ENCODE results near the gene SMAP1. TPM values are rescaled to one million over a fixed set of nuclear protein-coding genes. Genes with fewer than 3 reads are reported as not detected.
"Not testable (repeated sequence)": the region's sequence is repeated elsewhere in the genome, so short reads cannot be mapped to it uniquely, and the experiment has no call there.

Gene SMAP1
- total RNA-seq, 4 donors from 2014 or later = 24.1 to 35.5 (median 30.9) TPM

GRCh38 chr6:70739534-70739933 lies 71.9 kb downstream of the SMAP1 start:
- no peak for ATAC-seq
- WGBS, 2 donors (ENCODE audit: low coverage in 1 of 2) = 96 to 100% methylated on average over 2 of the region's 2 CpGs
- Histone ChIP-seq H3K9me3 (no peaks in the 10 kb centered on the region), H3K27me3 (no peaks in the 10 kb centered on the region), H3K4me1 (peaks cover 0 to 5% (median 0%) of the 10 kb centered on the region in 3 donors), H3K4me3 (no peak overlapping the region), H3K36me3 (peaks cover 0 to 24% of the 10 kb centered on the region in 2 donors), H3K27ac (no peak overlapping the region)
- TF ChIP-seq EP300 (IDR thresholded peaks at IDR 0.05) = no peak
- TF ChIP-seq, protein P1, sequence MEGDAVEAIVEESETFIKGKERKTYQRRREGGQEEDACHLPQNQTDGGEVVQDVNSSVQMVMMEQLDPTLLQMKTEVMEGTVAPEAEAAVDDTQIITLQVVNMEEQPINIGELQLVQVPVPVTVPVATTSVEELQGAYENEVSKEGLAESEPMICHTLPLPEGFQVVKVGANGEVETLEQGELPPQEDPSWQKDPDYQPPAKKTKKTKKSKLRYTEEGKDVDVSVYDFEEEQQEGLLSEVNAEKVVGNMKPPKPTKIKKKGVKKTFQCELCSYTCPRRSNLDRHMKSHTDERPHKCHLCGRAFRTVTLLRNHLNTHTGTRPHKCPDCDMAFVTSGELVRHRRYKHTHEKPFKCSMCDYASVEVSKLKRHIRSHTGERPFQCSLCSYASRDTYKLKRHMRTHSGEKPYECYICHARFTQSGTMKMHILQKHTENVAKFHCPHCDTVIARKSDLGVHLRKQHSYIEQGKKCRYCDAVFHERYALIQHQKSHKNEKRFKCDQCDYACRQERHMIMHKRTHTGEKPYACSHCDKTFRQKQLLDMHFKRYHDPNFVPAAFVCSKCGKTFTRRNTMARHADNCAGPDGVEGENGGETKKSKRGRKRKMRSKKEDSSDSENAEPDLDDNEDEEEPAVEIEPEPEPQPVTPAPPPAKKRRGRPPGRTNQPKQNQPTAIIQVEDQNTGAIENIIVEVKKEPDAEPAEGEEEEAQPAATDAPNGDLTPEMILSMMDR (IDR thresholded peaks at IDR 0.05) = no peak
- TF ChIP-seq POLR2A (IDR thresholded peaks at IDR 0.05) = no peak
- TF ChIP-seq POLR2AphosphoS5 (IDR thresholded peaks at IDR 0.05) = no peak

DNA sequence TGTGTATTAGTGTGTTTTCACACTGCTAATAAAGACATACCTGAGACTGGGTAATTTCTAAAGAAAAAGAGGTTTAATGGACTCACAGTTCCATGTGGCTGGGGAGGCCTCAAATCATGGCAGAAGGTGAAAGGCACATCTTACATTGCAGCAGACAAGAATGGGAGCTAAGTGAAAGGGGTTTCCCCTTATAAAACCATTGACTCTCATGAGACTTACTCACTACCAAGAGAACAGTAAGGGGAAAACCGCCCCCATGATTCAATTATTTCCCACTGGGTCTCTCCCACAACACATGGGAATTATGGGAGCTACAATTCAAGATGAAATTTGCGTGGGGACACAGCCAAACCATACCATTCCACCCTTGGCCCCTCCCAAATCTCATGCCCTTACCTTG lies 73.1 kb downstream of the SMAP1 start:
- not testable (repeated sequence) for H3K4me1 ChIP-seq, H3K27ac ChIP-seq, H3K4me3 ChIP-seq, ATAC-seq, H3K27me3 ChIP-seq, H3K9me3 ChIP-seq
- H3K36me3 ChIP-seq = peaks cover 0 to 22% of the 10 kb centered on the region in 2 donors
- 80 to 94% methylated on average over 2 of the region's 2 CpGs for WGBS, 2 donors (ENCODE audit: low coverage in 1 of 2)

DNA sequence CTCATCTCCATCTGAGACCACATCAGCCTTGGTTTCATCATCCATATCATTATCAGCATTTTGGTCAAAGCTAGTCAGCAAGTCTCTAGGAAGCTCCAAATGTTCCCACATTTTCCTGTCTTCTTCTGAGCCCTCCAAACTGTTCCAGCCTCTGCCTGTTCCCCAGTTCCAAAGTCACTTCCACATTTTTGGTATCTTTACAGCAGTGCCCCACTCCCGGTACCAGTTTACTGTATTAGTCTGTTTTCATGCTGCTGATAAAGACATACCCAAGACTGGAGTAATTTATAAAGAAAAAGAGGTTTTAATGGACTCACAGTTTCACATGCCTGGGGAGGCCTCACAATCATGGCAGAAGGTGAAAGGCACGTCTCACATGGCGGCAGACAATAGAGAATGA lies 74.8 kb downstream of the SMAP1 start:
- not testable (repeated sequence) for ATAC-seq, H3K4me1 ChIP-seq, H3K9me3 ChIP-seq, H3K4me3 ChIP-seq, H3K27ac ChIP-seq, H3K27me3 ChIP-seq
- WGBS, 2 donors (ENCODE audit: low coverage in 1 of 2) = 90 to 100% methylated on average over 1 to 3 of the region's 3 CpGs
- peaks cover 0 to 22% of the 10 kb centered on the region in 2 donors for H3K36me3 ChIP-seq

GRCh38 chr6:70753870-70754380 lies 86.2 kb downstream of the SMAP1 start:
- TF ChIP-seq POLR2A (IDR thresholded peaks at IDR 0.05) = no peak
- no peak for TF ChIP-seq EP300 (IDR thresholded peaks at IDR 0.05)
- H3K4me3 ChIP-seq = no peak overlapping the region
- no peaks in the 10 kb centered on the region for H3K27me3 ChIP-seq
- no peak for ATAC-seq
- H3K27ac ChIP-seq = no peak overlapping the region
- H3K4me1 ChIP-seq = no peaks in the 10 kb centered on the region
- no peaks in the 10 kb centered on the region for H3K9me3 ChIP-seq
- peaks cover 0 to 5% of the 10 kb centered on the region in 2 donors for H3K36me3 ChIP-seq
- WGBS, 2 donors (ENCODE audit: low coverage in 1 of 2) = 78 to 87% methylated on average over 1 of the region's 1 CpG

GRCh38 chr6:70758883-70759282 lies 91.2 kb downstream of the SMAP1 start:
- H3K4me1 ChIP-seq = no peaks in the 10 kb centered on the region
- TF ChIP-seq POLR2AphosphoS5 (IDR thresholded peaks at IDR 0.05) (no peak), EP300 (IDR thresholded peaks at IDR 0.05) (no peak), POLR2A (IDR thresholded peaks at IDR 0.05) (no peak)
- TF ChIP-seq, protein P1 (IDR thresholded peaks at IDR 0.05) = no peak
- 29 to 100% methylated on average over 1 of the region's 1 CpG for WGBS, 2 donors (ENCODE audit: low coverage in 1 of 2)
- no peak overlapping the region for H3K4me3 ChIP-seq
- H3K9me3 ChIP-seq = no peaks in the 10 kb centered on the region
- H3K27ac ChIP-seq = no peak overlapping the region
- no peak for ATAC-seq
- no peaks in the 10 kb centered on the region for H3K27me3 ChIP-seq
- peaks cover 0 to 5% of the 10 kb centered on the region in 2 donors for H3K36me3 ChIP-seq

DNA sequence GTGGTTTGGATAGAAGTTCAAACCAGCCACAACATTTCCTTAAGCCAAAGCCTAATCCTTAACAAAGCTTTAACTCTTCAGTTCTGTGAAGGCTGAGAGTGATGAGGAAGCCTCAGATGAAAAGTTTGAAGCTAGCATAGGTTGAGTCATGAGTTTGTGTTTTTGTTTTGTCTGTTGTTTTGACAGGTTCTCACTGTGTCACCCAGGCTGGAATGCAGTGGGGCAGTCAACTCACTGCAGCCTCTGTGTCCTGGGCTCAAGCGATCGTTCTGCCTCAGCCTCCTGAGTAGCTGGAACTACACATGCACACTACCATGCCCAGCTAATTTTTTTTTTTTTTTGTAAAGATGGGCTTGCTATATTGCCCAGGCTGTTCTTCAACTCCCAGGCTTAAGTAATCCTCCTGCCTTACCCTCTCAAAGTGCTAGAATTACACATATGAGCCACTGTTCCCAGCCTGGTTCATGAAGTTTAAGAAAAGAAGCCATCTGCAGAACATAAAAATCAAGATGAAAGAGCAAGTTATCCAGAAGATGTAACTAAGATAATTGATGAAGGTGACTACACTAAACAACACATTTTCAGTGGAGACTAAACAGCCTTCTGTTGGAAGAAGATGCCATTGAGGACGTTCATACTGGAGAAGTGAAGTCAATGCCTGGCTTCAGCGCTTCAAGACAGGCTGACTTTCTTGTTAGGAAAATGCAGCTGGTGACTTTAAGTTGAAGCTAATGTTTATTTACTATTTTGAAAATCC lies 96.2 kb downstream of the SMAP1 start:
- no peaks in the 10 kb centered on the region for H3K9me3 ChIP-seq
- no peak for ATAC-seq
- 67 to 76% methylated on average over 2 to 4 of the region's 4 CpGs for WGBS, 2 donors (ENCODE audit: low coverage in 1 of 2)
- no peaks in the 10 kb centered on the region for H3K27me3 ChIP-seq
- H3K4me1 ChIP-seq = no peaks in the 10 kb centered on the region
- peaks cover 0 to 12% of the 10 kb centered on the region in 2 donors for H3K36me3 ChIP-seq
- H3K27ac ChIP-seq = no peak overlapping the region
- H3K4me3 ChIP-seq = no peak overlapping the region
- TF ChIP-seq, protein P1 (IDR thresholded peaks at IDR 0.05) = no peak
- TF ChIP-seq EP300 (IDR thresholded peaks at IDR 0.05) (no peak), POLR2A (IDR thresholded peaks at IDR 0.05) (no peak), POLR2AphosphoS5 (IDR thresholded peaks at IDR 0.05) (no peak)

Data from gastroesophageal sphincter (tissue), 4 donors.